Prostate gland (tissue), 2 donors: ENCODE measurements around the gene SLC25A12.

Experiments used
- POLR2A ChIP-seq: fragments of 450-650 bp; IDR thresholded peaks from one replicate; pipeline ENCODE4 v1.6.1; 2016; ENCODE audit warnings: antibody characterized with exemption, mild to moderate bottlenecking
- POLR2AphosphoS5 ChIP-seq: sonication (generic); formaldehyde crosslinking; IDR thresholded peaks from one replicate; pipeline ENCODE4 v1.6.1; 2017; ENCODE audit warnings: antibody characterized with exemption
- TF ChIP-seq, protein P1 (sequence below), 4 experiments: fragments of 200-600 bp in 2 of 4; fragments of 450-650 bp in 2 of 4; sonication (generic) in 2 of 4; IDR thresholded peaks; 1 replicate in 3 of 4; 2 replicates in 1 of 4; pipeline ENCODE4 v1.5.1; 2016 to 2019; ENCODE audit warnings: antibody characterized with exemption in 4 of 4, mild to moderate bottlenecking in 2 of 4, moderate library complexity in 2 of 4

DNA sequence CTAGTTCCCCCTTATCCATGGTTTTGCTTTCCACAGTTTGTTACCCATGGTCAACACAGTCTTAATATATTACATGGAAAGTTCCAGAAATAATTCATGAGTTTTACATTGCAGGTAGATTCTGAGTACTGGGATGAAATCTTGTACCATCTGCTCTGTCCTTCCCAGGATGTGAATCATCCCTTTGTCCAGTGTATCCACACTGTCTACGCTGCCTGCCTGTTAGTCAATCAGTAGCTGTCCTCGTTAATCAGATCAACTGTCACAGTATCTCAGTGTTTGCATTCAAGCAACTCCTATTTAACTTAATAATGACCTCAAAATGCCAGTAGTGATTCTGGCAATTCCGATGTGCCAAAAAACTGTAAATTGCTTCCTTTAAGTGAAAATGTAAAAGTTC lies 130.4 kb downstream of the SLC25A12 start:
- TF ChIP-seq, protein P1, sequence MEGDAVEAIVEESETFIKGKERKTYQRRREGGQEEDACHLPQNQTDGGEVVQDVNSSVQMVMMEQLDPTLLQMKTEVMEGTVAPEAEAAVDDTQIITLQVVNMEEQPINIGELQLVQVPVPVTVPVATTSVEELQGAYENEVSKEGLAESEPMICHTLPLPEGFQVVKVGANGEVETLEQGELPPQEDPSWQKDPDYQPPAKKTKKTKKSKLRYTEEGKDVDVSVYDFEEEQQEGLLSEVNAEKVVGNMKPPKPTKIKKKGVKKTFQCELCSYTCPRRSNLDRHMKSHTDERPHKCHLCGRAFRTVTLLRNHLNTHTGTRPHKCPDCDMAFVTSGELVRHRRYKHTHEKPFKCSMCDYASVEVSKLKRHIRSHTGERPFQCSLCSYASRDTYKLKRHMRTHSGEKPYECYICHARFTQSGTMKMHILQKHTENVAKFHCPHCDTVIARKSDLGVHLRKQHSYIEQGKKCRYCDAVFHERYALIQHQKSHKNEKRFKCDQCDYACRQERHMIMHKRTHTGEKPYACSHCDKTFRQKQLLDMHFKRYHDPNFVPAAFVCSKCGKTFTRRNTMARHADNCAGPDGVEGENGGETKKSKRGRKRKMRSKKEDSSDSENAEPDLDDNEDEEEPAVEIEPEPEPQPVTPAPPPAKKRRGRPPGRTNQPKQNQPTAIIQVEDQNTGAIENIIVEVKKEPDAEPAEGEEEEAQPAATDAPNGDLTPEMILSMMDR (IDR thresholded peaks at IDR 0.05) = no peak
- TF ChIP-seq POLR2A = no peak
- TF ChIP-seq POLR2AphosphoS5 = no peak
